Colonic mucosa (tissue), 4 donors: ENCODE data around the gene CNPY3. TPM values are rescaled to one million over a fixed set of nuclear protein-coding genes. Genes with fewer than 3 reads are reported as not detected.

Source experiments
- DNase-seq: peaks from one replicate; pipeline ENCODE4 v3.0.0-alpha.2; 2020
- H3K27ac ChIP-seq: fragments of 200-600 bp; one replicate; pipeline ENCODE4 v1.8.0; 2021
- H3K27me3 ChIP-seq: fragments of 200-600 bp; one replicate; pipeline ENCODE4 v1.8.0; 2021
- H3K36me3 ChIP-seq: fragments of 200-600 bp; one replicate; pipeline ENCODE4 v1.8.0; 2021
- H3K4me1 ChIP-seq: fragments of 200-600 bp; one replicate; pipeline ENCODE4 v1.8.0; 2021; ENCODE audit warnings: mild to moderate bottlenecking
- H3K4me3 ChIP-seq: fragments of 200-600 bp; one replicate; pipeline ENCODE4 v1.8.0; 2021
- H3K9ac ChIP-seq, 2 donors: one replicate each; pipeline ENCODE4 v1.7.0; 2013; ENCODE audit warnings: control low read depth in 2 of 2, low read depth in 2 of 2, low read length in 2 of 2
- H3K9me3 ChIP-seq: fragments of 200-600 bp; one replicate; pipeline ENCODE4 v1.8.0; 2021
- CTCF ChIP-seq: fragments of 200-600 bp; IDR thresholded peaks from one replicate; pipeline ENCODE4 v1.8.0; 2022; ENCODE audit warnings: antibody characterized with exemption, mild to moderate bottlenecking
- intact Hi-C: fragments of 100-400 bp; cut with DNase I; formaldehyde crosslinking; loops from one replicate; pipeline ENCODE4 v1.14.1; 2022
- total RNA-seq, 2 donors: library from RNA; stranded (reverse); fragmentation: NEBNext Ultra II Directional in 1 of 2; extraction: Animal tissue kit (Norgen Biotek cat#: 25700) in 1 of 2; gene quantifications; one replicate each; pipeline ENCODE4 v1.2.1, GENCODE V29; 2021
- donor health status: healthy.
- donor health status: DM: no; HTN: no; CAD: no.
- donor health status: DM: no; HTN: no; CAD: no.

CNPY3 gene
- total RNA-seq, 2 donors from 2014 or later = 31.1 to 47.9 TPM

- intact Hi-C loops = no loop called here
- H3K4me3 ChIP-seq = no peak overlapping the region
- peaks cover 4% of the 10 kb centered on the region for H3K4me1 ChIP-seq
- no peak for TF ChIP-seq CTCF
- no peak overlapping the region for H3K9ac ChIP-seq
- no peak for DNase-seq
- H3K9me3 ChIP-seq = no peaks in the 10 kb centered on the region
- H3K36me3 ChIP-seq = no peaks in the 10 kb centered on the region
- no peaks in the 10 kb centered on the region for H3K27me3 ChIP-seq
- no peak overlapping the region for H3K27ac ChIP-seq
Observed at GRCh38 chr6:42962096-42962495, 32.8 kb downstream of the CNPY3 start.

- Histone ChIP-seq H3K36me3 (no peaks in the 10 kb centered on the region), H3K27me3 (no peaks in the 10 kb centered on the region), H3K27ac (no peak overlapping the region), H3K9ac (no peak overlapping the region), H3K9me3 (no peaks in the 10 kb centered on the region), H3K4me3 (no peak overlapping the region), H3K4me1 (peaks cover 4% of the 10 kb centered on the region)
- no peak for DNase-seq
- TF ChIP-seq CTCF = no peak
- intact Hi-C loops = no loop called here
Observed at GRCh38 chr6:42962502-42963178, 33.4 kb downstream of the CNPY3 start.

GRCh38 chr6:42963179-42963854, 34.0 kb downstream of the CNPY3 start:
- TF ChIP-seq CTCF = no peak
- no peak for DNase-seq
- intact Hi-C loops = no loop called here

GRCh38 chr6:42963855-42964605, 34.8 kb downstream of the CNPY3 start:
- DNase-seq = peak; percentile 35
- intact Hi-C loops = no loop called here
- Histone ChIP-seq H3K4me3 (no peak overlapping the region), H3K27me3 (no peaks in the 10 kb centered on the region), H3K9ac (no peak overlapping the region), H3K27ac (no peak overlapping the region), H3K36me3 (no peaks in the 10 kb centered on the region), H3K4me1 (peaks cover 4% of the 10 kb centered on the region), H3K9me3 (no peaks in the 10 kb centered on the region)
- TF ChIP-seq CTCF = peak; percentile 11

More at GRCh38 chr6:42963179-42963854, 34.0 kb downstream of the CNPY3 start:
- H3K4me1 ChIP-seq = peaks cover 4% of the 10 kb centered on the region
- H3K9me3 ChIP-seq = no peaks in the 10 kb centered on the region
- H3K36me3 ChIP-seq = no peaks in the 10 kb centered on the region
- no peak overlapping the region for H3K4me3 ChIP-seq
- no peak overlapping the region for H3K9ac ChIP-seq
- H3K27ac ChIP-seq = no peak overlapping the region
- H3K27me3 ChIP-seq = no peaks in the 10 kb centered on the region

- Histone ChIP-seq H3K36me3 (no peaks in the 10 kb centered on the region), H3K4me1 (no peaks in the 10 kb centered on the region), H3K9me3 (no peaks in the 10 kb centered on the region), H3K27ac (no peak overlapping the region), H3K9ac (no peak overlapping the region), H3K27me3 (no peaks in the 10 kb centered on the region), H3K4me3 (no peak overlapping the region)
- intact Hi-C loops = no loop called here
- no peak for TF ChIP-seq CTCF
- DNase-seq = no peak
Observed at GRCh38 chr6:42966571-42966970, 37.3 kb downstream of the CNPY3 start.
